Middle frontal gyrus (tissue), 1 donor: Measurements from ENCODE around the gene FAM171A1.
A peak's percentile ranks its signal among the peaks of the same experiment; 100 is the strongest.

Experiments
- DNase-seq: peaks from one replicate; pipeline ENCODE4 v3.0.0-alpha.2; 2015; ENCODE audit warnings: low spot score; ENCODE audit errors: extremely low spot score

The FAM171A1 gene

GRCh38 chr10:15169555-15170401 is 201.3 kb downstream of the FAM171A1 start:
- DNase-seq, result no peak

GRCh38 chr10:15168786-15169554 is 202.1 kb downstream of the FAM171A1 start:
- DNase-seq, result peak; percentile 76

GRCh38 chr10:15168291-15168785 is 202.8 kb downstream of the FAM171A1 start, which contains the start of gene NMT2:
TSS of gene NMT2 (minus strand) at chr10:15168693. CDS start at chr10:15168612, 81 bp downstream.
- DNase-seq, result peak; percentile 79

- no peak for DNase-seq
Observed at GRCh38 chr10:15167411-15168290, 203.4 kb downstream of the FAM171A1 start.

GRCh38 chr10:15166325-15166724 is 204.8 kb downstream of the FAM171A1 start:
- no peak for DNase-seq

- DNase-seq, result no peak
Observed at GRCh38 chr10:15163253-15163828, 207.7 kb downstream of the FAM171A1 start.
